ENCODE data around the gene NDOR1.

Gene NDOR1

DNA sequence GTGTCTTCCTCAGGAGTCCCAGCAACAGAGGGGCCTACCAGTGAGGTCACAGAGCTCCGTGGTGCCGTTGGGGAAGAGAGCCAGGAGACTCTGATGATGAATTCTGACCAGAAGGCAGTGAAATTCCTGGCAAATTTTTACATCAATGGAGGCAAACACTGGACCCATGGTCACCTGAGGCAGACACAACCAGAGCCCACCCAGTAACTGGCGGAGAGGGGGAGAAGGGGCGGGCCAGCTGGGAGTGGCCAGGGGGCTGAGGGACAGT lies 45.6 kb downstream of the NDOR1 start, which contains the start of gene STPG3:
Gene STPG3 (plus strand): TSS at position 93 of the 268 bp plus-strand sequence. CDS start 1 bp downstream, at position 94.
- POLR2A ChIA-PET (ENCODE audit: low non-redundant PET) = no interaction called here
- H3K27ac ChIP-seq = peak within 1 kb of the TSS; percentile 12
- TF ChIP-seq, protein P1, sequence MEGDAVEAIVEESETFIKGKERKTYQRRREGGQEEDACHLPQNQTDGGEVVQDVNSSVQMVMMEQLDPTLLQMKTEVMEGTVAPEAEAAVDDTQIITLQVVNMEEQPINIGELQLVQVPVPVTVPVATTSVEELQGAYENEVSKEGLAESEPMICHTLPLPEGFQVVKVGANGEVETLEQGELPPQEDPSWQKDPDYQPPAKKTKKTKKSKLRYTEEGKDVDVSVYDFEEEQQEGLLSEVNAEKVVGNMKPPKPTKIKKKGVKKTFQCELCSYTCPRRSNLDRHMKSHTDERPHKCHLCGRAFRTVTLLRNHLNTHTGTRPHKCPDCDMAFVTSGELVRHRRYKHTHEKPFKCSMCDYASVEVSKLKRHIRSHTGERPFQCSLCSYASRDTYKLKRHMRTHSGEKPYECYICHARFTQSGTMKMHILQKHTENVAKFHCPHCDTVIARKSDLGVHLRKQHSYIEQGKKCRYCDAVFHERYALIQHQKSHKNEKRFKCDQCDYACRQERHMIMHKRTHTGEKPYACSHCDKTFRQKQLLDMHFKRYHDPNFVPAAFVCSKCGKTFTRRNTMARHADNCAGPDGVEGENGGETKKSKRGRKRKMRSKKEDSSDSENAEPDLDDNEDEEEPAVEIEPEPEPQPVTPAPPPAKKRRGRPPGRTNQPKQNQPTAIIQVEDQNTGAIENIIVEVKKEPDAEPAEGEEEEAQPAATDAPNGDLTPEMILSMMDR (conservative IDR thresholded peaks at IDR 0.05; ENCODE audit: low read depth) = no peak
- CTCF ChIA-PET = no interaction called here
- DNase-seq (ENCODE audit: low spot score) = no peak

DNA sequence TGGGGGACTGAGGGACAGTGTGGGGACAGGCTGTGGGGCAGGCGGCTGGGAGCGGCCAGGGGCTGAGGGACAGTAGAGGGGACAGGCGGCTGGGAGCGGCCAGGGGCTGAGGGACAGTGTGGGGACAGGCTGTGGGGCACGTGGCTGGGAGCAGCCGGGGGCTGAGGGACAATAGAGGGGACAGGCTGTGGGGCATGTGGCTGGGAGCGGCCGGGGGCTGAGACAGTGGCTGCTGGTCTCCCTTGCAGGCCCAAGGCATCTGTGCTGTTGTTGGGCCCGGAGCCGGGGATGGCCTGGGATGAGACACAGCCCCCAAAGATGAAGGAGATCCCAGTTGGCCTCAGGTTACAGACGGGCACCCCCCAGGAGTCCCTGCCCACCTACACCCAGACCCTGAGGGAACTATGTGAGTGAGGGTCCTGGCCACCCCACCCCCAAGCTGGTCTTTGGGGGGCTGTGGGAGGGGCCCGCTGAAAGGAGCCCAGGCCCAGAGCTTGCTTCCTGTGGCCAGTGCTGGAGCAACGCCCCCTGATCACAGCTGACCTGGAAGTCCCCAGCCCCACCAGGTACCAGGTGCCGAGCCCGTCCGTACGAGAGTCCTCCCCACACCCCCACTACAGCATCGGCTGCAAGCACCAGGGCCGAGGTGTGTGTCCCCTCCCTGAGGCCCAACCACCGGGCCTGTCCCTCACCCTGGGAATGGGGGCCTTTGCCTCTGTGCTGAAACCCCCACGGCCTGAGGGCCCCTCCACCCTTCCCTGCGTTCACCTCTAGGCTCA lies 46.2 kb downstream of the NDOR1 start:
- DNase-seq (ENCODE audit: low spot score) = no peak
- ChIA-PET CTCF (interaction anchor here (0.5 to 0.6 kb wide), 2 partner anchors 43 to 45 kb away, joined by 4 to 11 read pairs; no protein-coding TSS in a partner anchor), POLR2A (ENCODE audit: low non-redundant PET) (interaction anchor here (0.6 to 1.0 kb wide), 2 partner anchors 7 to 22 kb away, joined by 3 to 7 read pairs; no protein-coding TSS in a partner anchor)
- peak overlapping the region; percentile 12 for H3K27ac ChIP-seq
- TF ChIP-seq, protein P1 (conservative IDR thresholded peaks at IDR 0.05; ENCODE audit: low read depth) = no peak

DNA sequence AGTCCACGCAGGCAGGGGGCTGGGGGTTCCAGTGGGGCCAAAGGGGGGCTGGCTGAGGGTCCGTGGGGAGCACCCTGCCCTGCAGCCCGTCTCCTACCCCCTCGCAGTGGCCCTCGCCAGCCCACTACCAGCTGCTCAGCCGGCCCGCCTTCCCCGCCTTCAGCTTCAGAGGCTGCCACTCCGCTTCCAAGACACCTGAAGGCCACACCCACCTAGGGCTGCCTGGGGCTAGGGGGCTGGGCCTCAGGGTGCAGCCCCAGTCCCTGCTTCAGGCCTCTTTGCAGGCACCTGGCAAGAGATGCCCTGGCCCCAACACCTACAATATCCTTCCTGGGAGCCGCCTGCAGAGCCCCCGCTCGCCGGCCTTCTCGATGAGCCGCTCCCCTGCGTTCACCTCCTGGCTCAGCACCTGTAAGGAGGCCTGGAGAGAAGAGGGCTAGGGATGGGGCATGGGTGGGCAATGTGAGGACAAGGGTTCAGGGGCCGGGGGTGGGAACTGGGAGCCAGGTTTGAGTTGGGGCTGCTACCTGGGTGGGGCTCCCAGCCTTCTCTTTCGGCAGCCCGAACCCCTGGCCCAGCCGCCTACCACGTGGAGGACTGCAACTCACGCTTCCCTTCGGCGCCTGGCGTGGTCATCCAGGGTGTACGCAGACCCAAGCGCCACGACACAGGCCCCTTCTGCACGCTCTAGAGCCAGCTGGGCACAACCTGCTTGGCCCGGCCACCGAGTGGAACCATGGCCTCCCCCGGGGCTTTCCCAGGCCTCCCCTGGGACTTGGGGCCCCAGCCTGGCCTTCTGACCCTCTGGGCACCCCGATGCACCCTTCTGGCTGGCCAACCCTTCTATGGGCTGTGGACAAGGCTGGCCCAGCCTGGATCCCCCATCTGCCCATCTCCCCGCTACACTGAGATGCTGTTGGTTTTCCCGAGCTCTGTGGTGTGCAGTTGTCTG lies 47.3 kb downstream of the NDOR1 start:
- TF ChIP-seq, protein P1 (conservative IDR thresholded peaks at IDR 0.05; ENCODE audit: low read depth) = no peak
- DNase-seq (ENCODE audit: low spot score) = no peak
- ChIA-PET CTCF (interaction anchor here (0.5 to 2.3 kb wide), 4 partner anchors 10 to 261 kb away, joined by 4 to 15 read pairs (median 7); partner anchors contain the start of gene PAXX), POLR2A (ENCODE audit: low non-redundant PET) (interaction anchor here (0.6 to 2.5 kb wide), 5 partner anchors 9 to 21 kb away, joined by 3 to 9 read pairs (median 7); partner anchors contain the start of gene TUBB4B)
- H3K27ac ChIP-seq = peak overlapping the region; percentile 84

DNA sequence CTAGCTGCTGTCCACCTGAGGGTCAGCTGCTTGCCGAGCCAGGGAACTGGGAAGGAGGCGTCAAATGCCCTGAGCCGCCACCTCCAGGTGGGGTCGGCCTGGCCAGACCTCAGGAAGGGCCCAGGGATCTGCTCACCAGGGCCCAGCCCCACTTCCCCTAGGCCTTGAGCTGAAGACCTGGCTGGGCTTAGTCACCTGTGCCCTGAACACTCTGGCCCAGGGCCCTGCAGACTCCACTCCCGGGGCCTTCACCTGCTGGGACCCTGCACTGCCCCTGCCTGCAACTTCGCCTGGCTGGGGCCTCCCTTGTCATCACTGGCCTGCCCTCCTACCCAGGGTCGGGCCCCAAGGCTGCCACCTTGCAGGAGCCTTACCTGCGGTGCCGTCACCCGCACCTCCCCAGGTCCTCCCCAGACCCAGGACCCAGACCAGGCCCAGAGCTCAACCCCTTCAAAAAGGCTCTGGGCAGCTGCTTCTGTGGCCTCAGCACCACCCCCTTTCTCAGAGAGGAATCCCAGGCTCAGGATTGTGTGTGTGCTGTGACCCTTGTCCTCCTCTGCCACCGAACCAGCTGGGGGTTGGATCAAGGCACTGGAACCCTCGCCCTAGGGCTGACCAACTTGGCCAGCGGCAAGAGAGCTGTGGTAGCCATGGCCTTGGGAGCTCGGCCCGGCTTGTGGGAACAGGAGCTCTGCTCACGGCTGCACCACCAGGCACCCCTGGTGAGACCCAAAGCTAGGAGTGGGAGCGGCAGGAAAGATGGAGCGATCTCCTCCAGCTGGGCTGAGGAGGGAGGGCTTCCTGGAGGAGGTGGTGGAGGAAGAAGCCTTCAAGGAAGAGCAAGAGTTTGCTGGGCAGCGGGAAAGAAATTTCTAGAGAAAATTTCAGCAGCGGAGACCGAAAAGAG lies 48.5 kb downstream of the NDOR1 start:
- no peak for DNase-seq (ENCODE audit: low spot score)
- peak overlapping the region; percentile 84 for H3K27ac ChIP-seq
- ChIA-PET POLR2A (ENCODE audit: low non-redundant PET) (interaction anchor here (0.7 to 2.5 kb wide), 7 partner anchors 10 to 65 kb away, joined by 3 to 9 read pairs (median 3); partner anchors contain the start of genes NRARP, TOR4A and TUBB4B), CTCF (interaction anchor here (0.6 to 2.3 kb wide), 6 partner anchors 11 to 141 kb away, joined by 3 to 15 read pairs (median 4); no protein-coding TSS in a partner anchor)
- TF ChIP-seq, protein P1 (conservative IDR thresholded peaks at IDR 0.05; ENCODE audit: low read depth) = no peak

DNA sequence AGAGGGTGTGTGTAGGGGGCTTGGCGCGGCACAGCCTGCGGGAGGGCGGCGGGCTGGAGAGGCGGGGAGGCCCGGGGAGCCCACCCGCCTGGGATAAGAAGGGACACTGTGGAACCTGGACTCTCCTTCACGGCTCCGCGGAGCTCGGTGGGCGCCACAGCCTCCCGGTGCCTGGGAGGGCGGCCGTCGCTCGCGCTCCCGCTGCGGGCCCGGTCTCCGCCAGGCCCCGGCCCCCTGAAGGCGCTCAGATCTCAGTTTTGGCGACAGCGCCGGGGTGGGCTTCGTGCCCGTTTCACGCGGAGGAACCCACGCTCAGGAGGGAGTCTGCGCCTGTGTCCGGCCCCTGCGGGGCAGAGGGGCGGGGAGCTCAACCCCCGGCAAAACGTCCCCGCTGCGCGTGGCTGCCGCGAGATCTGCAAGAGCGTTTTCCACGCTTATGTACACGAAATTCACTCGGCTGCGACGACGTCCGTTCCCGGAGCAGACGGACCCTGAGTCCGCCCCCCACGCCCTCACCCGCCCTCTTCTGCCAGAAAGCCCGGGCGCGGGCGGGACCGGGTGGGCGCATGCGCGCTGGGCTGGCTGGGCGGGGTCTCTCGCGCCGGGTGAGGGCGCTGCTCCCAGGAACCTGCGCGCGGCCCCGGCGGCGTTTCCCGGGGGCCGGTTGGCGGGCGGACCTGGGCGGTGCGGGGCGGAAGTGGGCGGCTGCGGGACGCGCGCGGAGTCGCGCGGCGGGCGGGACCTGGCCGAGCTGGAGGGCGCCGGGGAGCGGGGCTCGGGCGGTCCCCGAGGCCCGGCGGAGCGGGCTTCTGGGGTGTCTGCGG lies 49.3 kb downstream of the NDOR1 start, which contains the start of gene NELFB:
Gene NELFB (plus strand): TSS at position 704 of the 824 bp plus-strand sequence.
- POLR2A ChIA-PET (ENCODE audit: low non-redundant PET) = interaction anchor here (0.5 to 2.5 kb wide), 8 partner anchors 10 to 66 kb away, joined by 3 to 9 read pairs (median 5); partner anchors contain the start of genes NRARP, TOR4A and TUBB4B
- peak within 1 kb of the TSS; percentile 84 for H3K27ac ChIP-seq
- DNase-seq (ENCODE audit: low spot score) = peak; percentile 100
- CTCF ChIA-PET = interaction anchor here (0.6 to 2.3 kb wide), 5 partner anchors 12 to 226 kb away, joined by 3 to 15 read pairs (median 4); no protein-coding TSS in a partner anchor
- TF ChIP-seq, protein P1 (conservative IDR thresholded peaks at IDR 0.05; ENCODE audit: low read depth) = no peak
